Measurements from ENCODE around the gene SMU1.

DNA sequence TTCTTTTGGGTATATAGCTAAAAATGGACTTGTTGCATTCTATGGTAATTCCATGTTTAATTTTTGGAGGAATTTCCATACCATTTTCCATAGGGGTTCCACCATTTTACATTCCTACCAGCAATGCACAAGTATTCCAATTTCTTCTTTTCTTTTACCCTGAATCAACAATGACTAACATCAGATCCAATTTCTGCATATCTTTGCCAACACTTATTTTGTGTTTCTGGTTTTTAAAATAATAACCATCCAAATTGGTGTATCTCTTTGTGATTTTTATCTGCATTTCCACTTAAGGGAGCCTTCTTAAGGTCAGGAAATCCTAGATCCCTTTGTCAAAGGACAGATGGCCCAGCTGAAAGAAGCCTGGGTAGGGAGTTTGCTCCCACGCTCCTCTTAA is 29.5 kb upstream of the SMU1 start:
- no peak for TF ChIP-seq CTCF (conservative IDR thresholded peaks at IDR 0.05 in 1 of 2, IDR thresholded peaks at IDR 0.05 in 1 of 2; ENCODE audit: low read depth in 1 of 2, low read length in 2 of 2)
- no peak for TF ChIP-seq EZH2 (IDR thresholded peaks at IDR 0.05; ENCODE audit: low read length, missing control alignments)
